Endothelial cell of umbilical vein (primary cell): Measurements from ENCODE around the gene KIF5C. TPM values are rescaled to one million over a fixed set of nuclear protein-coding genes. Genes with fewer than 3 reads are reported as not detected.
A peak's percentile ranks its signal among the peaks of the same experiment; 100 is the strongest.

Experiments
- Bru-seq: library from RNA; stranded (reverse); fragments of 400-500 nt; gene quantifications from one replicate; lab custom pipeline; 2021; lab: Mats Ljungman, UMichigan
- BruChase-seq, 2 experiments: library from RNA; stranded (reverse); fragments of 400-500 nt; gene quantifications; one replicate each; lab custom pipeline; 2021; lab: Mats Ljungman, UMichigan
- BruUV-seq: library from RNA; stranded (reverse); fragments of 400-500 nt; replicated peaks from 2 replicates; lab custom pipeline; 2021; lab: Mats Ljungman, UMichigan
- CTCF ChIA-PET: fragments of 300-600, 350-600 bp; sonication (Branson Sonifier 250); formaldehyde crosslinking; loops from one replicate; lab custom pipeline; 2021; ENCODE audit warnings: antibody characterized with exemption, inconsistent platforms; lab: Charles Lee
- POLR2A ChIA-PET: fragments of 300-600, 350-600 bp; sonication (Branson Sonifier 250); formaldehyde crosslinking; loops from one replicate; lab custom pipeline; 2021; ENCODE audit warnings: antibody characterized with exemption, inconsistent platforms; lab: Charles Lee
- DNase-seq: peaks from one replicate; pipeline ENCODE4 v3.0.0-alpha.2; 2011; ENCODE audit warnings: low read depth, low spot score
- FAIRE-seq: peaks from 2 replicates; lab custom pipeline; 2011; peaks lifted over from hg19 to GRCh38; lab: Jason Lieb, UNC
- H2AFZ ChIP-seq: 2 replicates; pipeline ENCODE4 v1.6.0; 2012; ENCODE audit warnings: low read depth, low read length, control low read depth, inconsistent platforms
- H3K27ac ChIP-seq: 2 replicates; pipeline ENCODE4 v1.5.1; 2011; ENCODE audit warnings: low read depth, mild to moderate bottlenecking, control low read depth, low read length, moderate library complexity; ENCODE audit not compliant: insufficient read depth
- H3K27me3 ChIP-seq, 2 experiments: 2 replicates each; pipeline versions ENCODE4 v1.6.0 to v1.6.1; 2011; ENCODE audit warnings: low read length in 2 of 2, mixed read lengths in 1 of 2; ENCODE audit not compliant: control insufficient read depth in 2 of 2, insufficient read depth in 2 of 2
- H3K36me3 ChIP-seq, 2 experiments: 2 replicates in 1 of 2; 3 replicates in 1 of 2; pipeline ENCODE4 v1.5.1; 2011; ENCODE audit warnings: low read length in 2 of 2, mild to moderate bottlenecking in 1 of 2, moderate library complexity in 1 of 2; ENCODE audit not compliant: control insufficient read depth in 2 of 2, insufficient read depth in 2 of 2; ENCODE audit errors: extremely low read depth in 1 of 2
- H3K4me1 ChIP-seq: 3 replicates; pipeline ENCODE4 v1.5.1; 2011; ENCODE audit warnings: mild to moderate bottlenecking, low read length; ENCODE audit not compliant: control insufficient read depth, insufficient read depth; ENCODE audit errors: extremely low read depth
- H3K4me2 ChIP-seq: 2 replicates; pipeline ENCODE4 v1.6.1; 2011; ENCODE audit warnings: low read length, control low read depth, mixed read lengths; ENCODE audit not compliant: insufficient read depth
- H3K4me3 ChIP-seq, 3 experiments: fragments of 200-600 bp in 1 of 3; sonication (generic), shearing (Covaris generic) in 1 of 3; replicated peaks in 1 of 3; 2 replicates each; pipeline ENCODE4 v1.5.1; 2011 to 2016; ENCODE audit warnings: control low read depth in 3 of 3, low read length in 3 of 3, mild to moderate bottlenecking in 2 of 3, inconsistent platforms in 1 of 3, low read depth in 1 of 3, moderate library complexity in 1 of 3; ENCODE audit not compliant: insufficient read depth in 1 of 3
- H3K79me2 ChIP-seq: 2 replicates; pipeline ENCODE4 v1.6.0; 2012; ENCODE audit warnings: low read length, inconsistent platforms; ENCODE audit not compliant: control insufficient read depth, insufficient read depth
- H3K9ac ChIP-seq: replicated peaks from 2 replicates; pipeline ENCODE3; 2011; ENCODE audit warnings: low read length, control low read depth; ENCODE audit not compliant: insufficient read depth; ENCODE audit errors: extremely low read depth
- H3K9me1 ChIP-seq: replicated peaks from 3 replicates; pipeline ENCODE4 v1.6.0; 2011; ENCODE audit warnings: mild to moderate bottlenecking, low read length; ENCODE audit not compliant: control insufficient read depth, insufficient read depth; ENCODE audit errors: extremely low read depth
- H3K9me3 ChIP-seq: replicated peaks from 2 replicates; pipeline ENCODE4 v1.5.1; 2012; ENCODE audit warnings: low read length, inconsistent platforms; ENCODE audit not compliant: control insufficient read depth, insufficient read depth
- H4K20me1 ChIP-seq: replicated peaks from 2 replicates; pipeline ENCODE3; 2011; ENCODE audit warnings: mild to moderate bottlenecking, low read length; ENCODE audit not compliant: control insufficient read depth, insufficient read depth; ENCODE audit errors: extremely low read depth
- EZH2 ChIP-seq: IDR thresholded peaks from 2 replicates; pipeline ENCODE4 v1.6.1; 2012; ENCODE audit warnings: borderline replicate concordance, low read depth, mild to moderate bottlenecking, moderate library complexity, low read length, inconsistent platforms; ENCODE audit not compliant: severe bottlenecking
- FOS ChIP-seq: IDR thresholded peaks from 2 replicates; pipeline ENCODE4 v1.6.1; 2011; ENCODE audit warnings: mild to moderate bottlenecking, low read length, moderate library complexity, borderline replicate concordance; ENCODE audit not compliant: insufficient read depth
- GATA2 ChIP-seq: IDR thresholded peaks from 2 replicates; pipeline ENCODE4 v1.7.0; 2011; ENCODE audit warnings: low read depth, mild to moderate bottlenecking, moderate library complexity, mixed read lengths, low read length; ENCODE audit not compliant: insufficient read length, insufficient read depth
- MAX ChIP-seq: IDR thresholded peaks from 2 replicates; pipeline ENCODE4 v1.6.1; 2011; ENCODE audit not compliant: insufficient read depth, insufficient read length
- POLR2A ChIP-seq: IDR thresholded peaks from 2 replicates; pipeline ENCODE4 v1.6.1; 2012; ENCODE audit warnings: low read depth, mild to moderate bottlenecking, control low read depth, low read length
- dilution Hi-C: fragments of 300-500 bp; cut with MboI; formaldehyde crosslinking; loops from one replicate; pipeline ENCODE4 v1.15.0; 2019; ENCODE audit warnings: low sequenced_read_pairs; ENCODE audit not compliant: extremely low pct_ligation_motif_present
- intact Hi-C: fragments of 100-400 bp; cut with micrococcal nuclease; formaldehyde crosslinking; loops from one replicate; pipeline ENCODE4 v1.10.0; 2022
- long read RNA-seq: library from polyadenylated mRNA; stranded (forward); transcript quantifications from one replicate; pipeline ENCODE4 v2.0.0, GENCODE V29; 2021
- polyA minus RNA-seq, 3 experiments: library from RNA; depleted of rRNA, polyadenylated mRNA; stranded (reverse); fragments of >200 nt; gene quantifications; 1 replicate in 1 of 3; 2 replicates in 2 of 3; pipeline ENCODE4 v1.2.3, GENCODE V29; 2011
- polyA plus RNA-seq, 4 experiments: library from polyadenylated mRNA; depleted of rRNA in 3 of 4; stranded (reverse) in 3 of 4; unstranded in 1 of 4; fragments of >200 nt; gene quantifications; 2 replicates each; pipeline versions ENCODE4 v1.2.1 to v1.2.3, GENCODE V29; 2011 to 2012; ENCODE audit warnings: missing spikeins in 1 of 4
- total RNA-seq: library from RNA; stranded (reverse); gene quantifications from 2 replicates; pipeline ENCODE4 v1.2.3, GENCODE V29; 2021

Gene KIF5C
- 0.21 and 0.55 TPM in 2 replicates for total RNA-seq
- polyA plus RNA-seq: 0.01 TPM in 1 of 2 replicates, not detected in the other
- 0.01 and 0.06 TPM in 2 replicates for polyA plus RNA-seq (2011; cell fraction: cytosol; rRNA removed)
- polyA plus RNA-seq (2011; cell fraction: nucleus; rRNA removed): 0.04 and 0.09 TPM in 2 replicates
- 0.20 and 0.29 TPM in 2 replicates for polyA plus RNA-seq (2012)
- polyA minus RNA-seq: 0.24 TPM in 1 of 2 replicates, not detected in the other
- not detected for polyA minus RNA-seq (2011; cell fraction: cytosol; rRNA and poly(A)+ RNA removed)
- polyA minus RNA-seq (2011; cell fraction: nucleus; rRNA and poly(A)+ RNA removed): not detected in 2 replicates
- Bru-seq, nascent RNA: percentile 9 among the genes with signal in this experiment
- BruChase-seq, experiment 1, labeled RNA remaining after a 6-hour chase: percentile 11 among the genes with signal in this experiment
- percentile 13 among the genes with signal in this experiment for BruChase-seq, experiment 2, labeled RNA remaining after a 2-hour chase
- long read RNA-seq: 0 reads

GRCh38 chr2:148874868-148875341 lies at the start of gene KIF5C:
Gene KIF5C (plus strand): TSS chr2:148875227. CDS start chr2:148875618, 391 bp downstream.
- DNase-seq (peak; percentile 29), FAIRE-seq (peak; percentile 56)
- Histone ChIP-seq H3K9me3 (no peaks in the 10 kb centered on the region), H3K4me2 (no peak within 1 kb of the TSS), H3K79me2 (no peaks in the 10 kb centered on the region), H3K27me3 (peaks cover 27 to 39% of the 10 kb centered on the region in 2 experiments), H3K4me3 (no peak within 1 kb of the TSS), H3K4me1 (no peaks in the 10 kb centered on the region), H3K36me3 (no peaks in the 10 kb centered on the region), H3K9ac (no peak within 1 kb of the TSS), H3K9me1 (no peaks in the 10 kb centered on the region), H4K20me1 (no peaks in the 10 kb centered on the region), H2AFZ (no peak within 1 kb of the TSS), H3K27ac (no peak within 1 kb of the TSS)
- dilution Hi-C loops: no loop called here
- POLR2A ChIA-PET: no interaction called here
- intact Hi-C loops: loop anchor here (2.0 kb wide), 1 partner anchor 230 kb away; the partner anchor contains the start of gene EPC2
- TF ChIP-seq FOS: no peak
- TF ChIP-seq GATA2: peak; percentile 17
- CTCF ChIA-PET: interaction anchor here (1.0 kb wide), 1 partner anchor 12 kb away, joined by 3 read pairs; no protein-coding TSS in a partner anchor
- BruUV-seq: no TSS peak

- TF ChIP-seq POLR2A: no peak
- TF ChIP-seq EZH2: no peak
- TF ChIP-seq FOS: no peak
- TF ChIP-seq MAX: no peak
- H3K9me3 ChIP-seq: no peaks in the 10 kb centered on the region
- H2AFZ ChIP-seq: no peak overlapping the region
- no peaks in the 10 kb centered on the region for H3K79me2 ChIP-seq
- no TSS peak for BruUV-seq
- no peak overlapping the region for H3K9ac ChIP-seq
- H3K36me3 ChIP-seq: no peaks in the 10 kb centered on the region
- no peak overlapping the region for H3K27ac ChIP-seq
- POLR2A ChIA-PET: no interaction called here
- H3K4me1 ChIP-seq: peaks cover 10% of the 10 kb centered on the region
- intact Hi-C loops (no loop called here), dilution Hi-C loops (no loop called here)
- no peaks in the 10 kb centered on the region for H3K27me3 ChIP-seq
- FAIRE-seq (no peak), DNase-seq (no peak)
- CTCF ChIA-PET: no interaction called here
- H4K20me1 ChIP-seq: no peaks in the 10 kb centered on the region
- H3K4me2 ChIP-seq: no peak overlapping the region
- H3K4me3 ChIP-seq: no peak overlapping the region
- H3K9me1 ChIP-seq: no peaks in the 10 kb centered on the region
These were observed 48.2 kb upstream of the KIF5C start for GRCh38 chr2:148826791-148827190.
